UCSD-AML1 (cell line): ENCODE data around the gene NCBP2L.

Experiments used
- DNase-seq: peaks from one replicate; lab custom pipeline; 2025; ENCODE audit not compliant: unreplicated experiment; lab: John Stamatoyannopoulos, UW

NCBP2L gene

GRCh38 chrX:107777536-107777832 is at the start of gene NCBP2L:
TSS of gene NCBP2L (plus strand) at chrX:107777733. CDS start at chrX:107794221, 16,488 bp downstream.
- DNase-seq = no peak

- DNase-seq = no peak
Observed at GRCh38 chrX:107728371-107729099, 49.0 kb upstream of the NCBP2L start.

- no peak for DNase-seq
Observed at GRCh38 chrX:107729558-107730297, 47.8 kb upstream of the NCBP2L start.

- no peak for DNase-seq
Observed at GRCh38 chrX:107730298-107730655, 47.3 kb upstream of the NCBP2L start.

GRCh38 chrX:107730991-107731766 is 46.4 kb upstream of the NCBP2L start:
- DNase-seq = no peak

GRCh38 chrX:107731831-107732502 is 45.6 kb upstream of the NCBP2L start:
- peak; percentile 68 for DNase-seq

- DNase-seq = no peak
Observed at GRCh38 chrX:107733686-107734085, 43.8 kb upstream of the NCBP2L start.

- DNase-seq = no peak
Observed at GRCh38 chrX:107734646-107735045, 42.9 kb upstream of the NCBP2L start.

GRCh38 chrX:107736781-107737531 is 40.6 kb upstream of the NCBP2L start:
- DNase-seq = no peak

- DNase-seq = no peak
Observed at GRCh38 chrX:107738272-107738671, 39.3 kb upstream of the NCBP2L start.

GRCh38 chrX:107738768-107739167 is 38.8 kb upstream of the NCBP2L start:
- DNase-seq = no peak

GRCh38 chrX:107739541-107739940 is 38.0 kb upstream of the NCBP2L start:
- DNase-seq = no peak

- no peak for DNase-seq
Observed at GRCh38 chrX:107741404-107741790, 36.1 kb upstream of the NCBP2L start.

GRCh38 chrX:107742700-107743191 is 34.8 kb upstream of the NCBP2L start:
- no peak for DNase-seq

- no peak for DNase-seq
Observed at GRCh38 chrX:107743995-107744394, 33.5 kb upstream of the NCBP2L start.

GRCh38 chrX:107744868-107745267 is 32.7 kb upstream of the NCBP2L start:
- DNase-seq = no peak

- DNase-seq = no peak
Observed at GRCh38 chrX:107747596-107748161, 29.9 kb upstream of the NCBP2L start.

- no peak for DNase-seq
Observed at GRCh38 chrX:107748506-107748905, 29.0 kb upstream of the NCBP2L start.

- DNase-seq = no peak
Observed at GRCh38 chrX:107750263-107750662, 27.3 kb upstream of the NCBP2L start.

GRCh38 chrX:107750861-107751445 is 26.6 kb upstream of the NCBP2L start:
- DNase-seq = no peak
